OCI-LY7 (cell line): Measurements from ENCODE around the gene FAM120A. TPM values are rescaled to one million over a fixed set of nuclear protein-coding genes. Genes with fewer than 3 reads are reported as not detected.

ENCODE experiments used
- BruUV-seq: library from RNA; stranded (reverse); fragments of 400-500 nt; replicated peaks from 2 replicates; lab custom pipeline; 2021; lab: Mats Ljungman, UMichigan
- CTCF ChIA-PET: fragments of 300-600 bp; sonication (Branson Sonifier 250); formaldehyde crosslinking; loops from one replicate; lab custom pipeline; 2022; ENCODE audit warnings: antibody characterized with exemption; ENCODE audit not compliant: unreplicated experiment; lab: Charles Lee
- POLR2A ChIA-PET: fragments of 300-600 bp; sonication (Branson Sonifier 250); formaldehyde crosslinking; loops from one replicate; lab custom pipeline; 2022; ENCODE audit warnings: antibody characterized with exemption; lab: Charles Lee
- DNase-seq: peaks from one replicate; pipeline ENCODE4 v3.0.0-alpha.2; 2015; ENCODE audit warnings: low spot score
- H2AFZ ChIP-seq: fragments of 200-600 bp; sonication (generic), shearing (Covaris generic); 2 replicates; pipeline ENCODE4 v1.6.1; 2014; ENCODE audit warnings: mild to moderate bottlenecking, antibody characterized with exemption, low read length, moderate library complexity
- H3K27ac ChIP-seq: fragments of 200-600 bp; sonication (generic); 2 replicates; pipeline ENCODE4 v1.5.1; 2014; ENCODE audit warnings: mixed run types, low read depth, mild to moderate bottlenecking, moderate library complexity, low read length, inconsistent platforms; ENCODE audit not compliant: poor library complexity, severe bottlenecking
- H3K36me3 ChIP-seq: fragments of 200-600 bp; sonication (generic); 2 replicates; pipeline ENCODE4 v1.6.1; 2014; ENCODE audit warnings: mild to moderate bottlenecking, antibody characterized with exemption, low read length, moderate library complexity, mixed read lengths; ENCODE audit not compliant: insufficient read depth
- H3K4me1 ChIP-seq: fragments of 200-600 bp; sonication (generic); 2 replicates; pipeline ENCODE4 v1.5.1; 2014; ENCODE audit warnings: mild to moderate bottlenecking, low read length; ENCODE audit not compliant: insufficient read depth, poor library complexity, severe bottlenecking
- H3K4me2 ChIP-seq: fragments of 200-600 bp; sonication (generic); 2 replicates; pipeline ENCODE4 v1.6.1; 2014; ENCODE audit warnings: mild to moderate bottlenecking, low read length
- H3K4me3 ChIP-seq: fragments of 200-600 bp; sonication (generic); 2 replicates; pipeline ENCODE4 v1.5.1; 2014; ENCODE audit warnings: mild to moderate bottlenecking, low read depth, low read length; ENCODE audit not compliant: poor library complexity, severe bottlenecking
- H3K79me2 ChIP-seq: fragments of 200-600 bp; sonication (generic); 2 replicates; pipeline ENCODE4 v1.6.1; 2016; ENCODE audit warnings: low read depth, mild to moderate bottlenecking, low read length, moderate library complexity, mixed read lengths; ENCODE audit not compliant: insufficient read depth
- H3K9me2 ChIP-seq: fragments of 200-600 bp; sonication (generic); 2 replicates; pipeline ENCODE4 v1.6.1; 2016; ENCODE audit warnings: mild to moderate bottlenecking, low read length, mixed read lengths; ENCODE audit not compliant: insufficient read depth
- H3K9me3 ChIP-seq: fragments of 200-600 bp; sonication (generic); 2 replicates; pipeline ENCODE4 v1.6.1; 2014; ENCODE audit warnings: mild to moderate bottlenecking, mixed run types, low read length, mixed read lengths
- H4K20me1 ChIP-seq: fragments of 200-600 bp; sonication (generic); 2 replicates; pipeline ENCODE4 v1.6.1; 2014; ENCODE audit warnings: mild to moderate bottlenecking, antibody characterized with exemption, low read length, moderate library complexity, mixed read lengths; ENCODE audit not compliant: insufficient read depth
- CTCF ChIP-seq: fragments of 200-600 bp; sonication (generic); conservative IDR thresholded peaks from 2 replicates; pipeline ENCODE4 v1.5.1; 2014; ENCODE audit warnings: mild to moderate bottlenecking, antibody characterized with exemption, low read length, moderate library complexity, mixed read lengths
- EZH2phosphoT487 ChIP-seq: fragments of 200-600 bp; sonication (generic); IDR thresholded peaks from 2 replicates; pipeline ENCODE4 v1.6.1; 2018; ENCODE audit warnings: low read depth, borderline replicate concordance, mild to moderate bottlenecking, mixed run types, antibody characterized with exemption, low read length, moderate library complexity, mixed read lengths
- intact Hi-C: fragments of 100-400 bp; cut with micrococcal nuclease; formaldehyde crosslinking; loops from one replicate; pipeline ENCODE4 v1.10.0; 2022; ENCODE audit not compliant: unreplicated experiment
- total RNA-seq, 2 experiments: library from RNA; depleted of rRNA in 1 of 2; stranded (reverse); fragments of >200 nt in 1 of 2; shearing (Covaris generic) in 1 of 2; gene quantifications; 2 replicates each; pipeline ENCODE4 v1.2.3, GENCODE V29; 2014 to 2022

FAM120A gene
- total RNA-seq, 2 experiments from 2014 or later: 81.9 to 104 TPM

- ChIA-PET POLR2A (interaction anchor here (0.7 to 1.0 kb wide), 2 partner anchors 9 to 20 kb away, joined by 4 read pairs; no protein-coding TSS in a partner anchor), CTCF (no interaction called here)
- H3K4me1 ChIP-seq: peaks cover 8% of the 10 kb centered on the region
- H3K27ac ChIP-seq: no peak overlapping the region
- TF ChIP-seq CTCF (no peak), EZH2phosphoT487 (no peak)
- no peak for DNase-seq
- H3K36me3 ChIP-seq: peaks cover 95% of the 10 kb centered on the region
- no peak overlapping the region for H3K4me3 ChIP-seq
- no peaks in the 10 kb centered on the region for H3K9me2 ChIP-seq
- H4K20me1 ChIP-seq: no peaks in the 10 kb centered on the region
- no peaks in the 10 kb centered on the region for H3K9me3 ChIP-seq
- no TSS peak for BruUV-seq
- peaks cover 39% of the 10 kb centered on the region; the same call in 1 of the 2 replicates for H3K79me2 ChIP-seq
- no peak overlapping the region for H3K4me2 ChIP-seq
- intact Hi-C loops: no loop called here
- no peak overlapping the region for H2AFZ ChIP-seq
These were observed 32.0 kb downstream of the FAM120A start for GRCh38 chr9:93483497-93483896.

GRCh38 chr9:93486268-93486667 lies 34.8 kb downstream of the FAM120A start:
- no TSS peak for BruUV-seq
- no peaks in the 10 kb centered on the region for H3K9me3 ChIP-seq
- H3K4me2 ChIP-seq: no peak overlapping the region
- no peak for DNase-seq
- H3K4me3 ChIP-seq: no peak overlapping the region
- peaks cover 51% of the 10 kb centered on the region; the same call in 1 of the 2 replicates for H3K79me2 ChIP-seq
- ChIA-PET CTCF (no interaction called here), POLR2A (no interaction called here)
- TF ChIP-seq EZH2phosphoT487 (no peak), CTCF (no peak)
- intact Hi-C loops: no loop called here
- H3K9me2 ChIP-seq: no peaks in the 10 kb centered on the region
- H3K27ac ChIP-seq: no peak overlapping the region
- H2AFZ ChIP-seq: no peak overlapping the region
- no peaks in the 10 kb centered on the region for H4K20me1 ChIP-seq
- peaks cover 99% of the 10 kb centered on the region for H3K36me3 ChIP-seq
- peaks cover 15% of the 10 kb centered on the region for H3K4me1 ChIP-seq

- Histone ChIP-seq H3K36me3 (peaks cover 87% of the 10 kb centered on the region), H3K27ac (no peak overlapping the region), H3K79me2 (peaks cover 50% of the 10 kb centered on the region; the same call in 1 of the 2 replicates), H3K4me1 (peaks cover 15% of the 10 kb centered on the region), H3K9me3 (no peaks in the 10 kb centered on the region), H4K20me1 (no peaks in the 10 kb centered on the region), H2AFZ (no peak overlapping the region), H3K4me3 (no peak overlapping the region), H3K4me2 (no peak overlapping the region), H3K9me2 (no peaks in the 10 kb centered on the region)
- no peak for DNase-seq
- TF ChIP-seq CTCF: no peak
- no peak for TF ChIP-seq EZH2phosphoT487
- intact Hi-C loops: no loop called here
- POLR2A ChIA-PET: no interaction called here
- BruUV-seq: no TSS peak
- CTCF ChIA-PET: no interaction called here
These were observed 36.8 kb downstream of the FAM120A start for GRCh38 chr9:93488244-93488643.
